Subcutaneous abdominal adipose tissue (tissue), 5 donors: Measurements from ENCODE around the gene CECR2.

Experiments
- H3K27ac ChIP-seq: one replicate; pipeline ENCODE4 v1.7.0; 2013; ENCODE audit warnings: low read depth, mild to moderate bottlenecking, inconsistent platforms, low read length, moderate library complexity
- H3K27me3 ChIP-seq, 5 donors: one replicate each; pipeline ENCODE4 v1.7.0; 2013; ENCODE audit warnings: low read length in 5 of 5, inconsistent platforms in 1 of 5; ENCODE audit not compliant: control insufficient read depth in 5 of 5, insufficient read depth in 4 of 5
- H3K36me3 ChIP-seq, 5 donors: one replicate each; pipeline ENCODE4 v1.7.0; 2013; ENCODE audit warnings: low read length in 5 of 5; ENCODE audit not compliant: control insufficient read depth in 5 of 5, insufficient read depth in 5 of 5
- H3K4me1 ChIP-seq, 5 donors: one replicate each; pipeline ENCODE4 v1.7.0; 2013; ENCODE audit warnings: low read length in 5 of 5, mild to moderate bottlenecking in 3 of 5, moderate library complexity in 1 of 5; ENCODE audit not compliant: control insufficient read depth in 5 of 5, insufficient read depth in 5 of 5
- H3K4me3 ChIP-seq, 5 donors: one replicate each; pipeline ENCODE4 v1.7.0; 2013; ENCODE audit warnings: low read length in 5 of 5, low read depth in 1 of 5
- H3K9ac ChIP-seq, 5 donors: one replicate each; pipeline ENCODE4 v1.7.0; 2013; ENCODE audit warnings: low read length in 5 of 5, mild to moderate bottlenecking in 4 of 5, moderate library complexity in 3 of 5
- H3K9me3 ChIP-seq, 5 donors: one replicate each; pipeline ENCODE4 v1.7.0; 2013; ENCODE audit warnings: low read length in 5 of 5; ENCODE audit not compliant: control insufficient read depth in 5 of 5
- donor health status: healthy.
- donor health status: healthy.
- donor health status: healthy.
- donor health status: healthy.
- donor health status: healthy.

Gene CECR2

GRCh38 chr22:17596226-17596625 is 227.0 kb downstream of the CECR2 start:
- Histone ChIP-seq H3K36me3 (peaks cover 38 to 94% (median 84%) of the 10 kb centered on the region in 5 donors), H3K4me1 (no peaks in the 10 kb centered on the region), H3K9ac (no peak overlapping the region), H3K27me3 (no peaks in the 10 kb centered on the region), H3K27ac (no peak overlapping the region), H3K4me3 (no peak overlapping the region), H3K9me3 (no peaks in the 10 kb centered on the region)

- H3K9ac ChIP-seq = no peak overlapping the region
- no peak overlapping the region for H3K4me3 ChIP-seq
- peaks cover 38 to 85% (median 76%) of the 10 kb centered on the region in 5 donors for H3K36me3 ChIP-seq
- H3K27me3 ChIP-seq = no peaks in the 10 kb centered on the region
- H3K27ac ChIP-seq = no peak overlapping the region
- H3K9me3 ChIP-seq = no peaks in the 10 kb centered on the region
- H3K4me1 ChIP-seq = no peaks in the 10 kb centered on the region
Observed at GRCh38 chr22:17597217-17597616, 228.0 kb downstream of the CECR2 start.

- H3K9ac ChIP-seq = no peak overlapping the region
- no peaks in the 10 kb centered on the region for H3K4me1 ChIP-seq
- H3K9me3 ChIP-seq = no peaks in the 10 kb centered on the region
- peaks cover 35 to 76% (median 69%) of the 10 kb centered on the region in 5 donors for H3K36me3 ChIP-seq
- H3K27me3 ChIP-seq = no peaks in the 10 kb centered on the region
- no peak overlapping the region for H3K4me3 ChIP-seq
- no peak overlapping the region for H3K27ac ChIP-seq
Observed at GRCh38 chr22:17598318-17598717, 229.1 kb downstream of the CECR2 start.

GRCh38 chr22:17601031-17601430 is 231.8 kb downstream of the CECR2 start:
- Histone ChIP-seq H3K4me1 (no peaks in the 10 kb centered on the region), H3K9me3 (no peaks in the 10 kb centered on the region), H3K9ac (no peak overlapping the region), H3K27me3 (no peaks in the 10 kb centered on the region), H3K27ac (no peak overlapping the region), H3K36me3 (peaks cover 23 to 57% (median 49%) of the 10 kb centered on the region in 5 donors), H3K4me3 (no peak overlapping the region)

GRCh38 chr22:17603668-17604067 is 234.4 kb downstream of the CECR2 start:
- Histone ChIP-seq H3K36me3 (peaks cover 18 to 44% (median 36%) of the 10 kb centered on the region in 5 donors), H3K27me3 (no peaks in the 10 kb centered on the region), H3K4me3 (no peak overlapping the region), H3K9me3 (no peaks in the 10 kb centered on the region), H3K27ac (no peak overlapping the region), H3K4me1 (peaks cover 0 to 5% (median 4%) of the 10 kb centered on the region in 5 donors), H3K9ac (no peak overlapping the region)

- Histone ChIP-seq H3K4me1 (peaks cover 0 to 5% (median 4%) of the 10 kb centered on the region in 5 donors), H3K9me3 (no peaks in the 10 kb centered on the region), H3K9ac (no peak overlapping the region), H3K27ac (no peak overlapping the region), H3K4me3 (no peak overlapping the region), H3K27me3 (no peaks in the 10 kb centered on the region), H3K36me3 (peaks cover 19 to 34% (median 26%) of the 10 kb centered on the region in 5 donors)
Observed at GRCh38 chr22:17606496-17606895, 237.2 kb downstream of the CECR2 start.
